IMR-90 (cell line): ENCODE results near the gene VWA8. TPM values are rescaled to one million over a fixed set of nuclear protein-coding genes. Genes with fewer than 3 reads are reported as not detected.
A peak's percentile ranks its signal among the peaks of the same experiment; 100 is the strongest.

Experiments
- ATAC-seq: fragments of 200-7000 bp; cut with Tn5 transposase; 2 replicates; pipeline ENCODE4 v1.9.1; 2020; ENCODE audit warnings: low read depth, mild to moderate bottlenecking, moderate library complexity
- BruUV-seq: library from RNA; stranded (reverse); fragments of 400-500 nt; replicated peaks from 2 replicates; lab custom pipeline; 2021; lab: Mats Ljungman, UMichigan
- CTCF ChIA-PET: fragments of 300-600 bp; formaldehyde crosslinking; extraction: SDS; loops from one replicate; lab custom pipeline; 2021; ENCODE audit warnings: antibody characterized with exemption; lab: Yijun Ruan, JAX
- POLR2A ChIA-PET: fragments of 300-600 bp; sonication (Branson Sonifier 250); formaldehyde crosslinking; loops from one replicate; lab custom pipeline; 2022; ENCODE audit warnings: antibody characterized with exemption; ENCODE audit not compliant: unreplicated experiment; lab: Charles Lee
- DNase-seq: peaks from one replicate; pipeline ENCODE4 v3.0.0; 2013
- H2AFZ ChIP-seq: replicated peaks from 2 replicates; pipeline ENCODE3; 2013; ENCODE audit warnings: low read length, mild to moderate bottlenecking; ENCODE audit not compliant: poor library complexity
- H2AK5ac ChIP-seq: 2 replicates; pipeline ENCODE4 v1.6.1; 2013; ENCODE audit warnings: low read depth, low read length, inconsistent platforms
- H2AK9ac ChIP-seq: replicated peaks from 2 replicates; pipeline ENCODE3; 2013; ENCODE audit warnings: mild to moderate bottlenecking, low read depth, low read length, moderate library complexity; ENCODE audit not compliant: poor library complexity
- H2BK120ac ChIP-seq: 2 replicates; pipeline ENCODE4 v1.6.1; 2013; ENCODE audit warnings: low read depth, low read length, inconsistent platforms
- H2BK15ac ChIP-seq: 3 replicates; pipeline ENCODE4 v1.6.1; 2013; ENCODE audit warnings: low read depth, low read length, inconsistent platforms
- H2BK20ac ChIP-seq: 2 replicates; pipeline ENCODE4 v1.6.1; 2013; ENCODE audit warnings: low read depth, mild to moderate bottlenecking, inconsistent platforms, low read length, moderate library complexity
- H2BK5ac ChIP-seq: 2 replicates; pipeline ENCODE4 v1.6.1; 2013; ENCODE audit warnings: mild to moderate bottlenecking, low read depth, low read length, inconsistent platforms; ENCODE audit not compliant: poor library complexity, severe bottlenecking
- H3K14ac ChIP-seq: replicated peaks from 2 replicates; pipeline ENCODE4 v1.6.1; 2013; ENCODE audit warnings: low read depth, low read length, inconsistent platforms
- H3K18ac ChIP-seq: 2 replicates; pipeline ENCODE4 v1.6.1; 2013; ENCODE audit warnings: low read depth, low read length, control low read depth
- H3K23ac ChIP-seq: 2 replicates; pipeline ENCODE4 v1.6.1; 2013; ENCODE audit warnings: low read depth, low read length, inconsistent platforms
- H3K27ac ChIP-seq: 2 replicates; pipeline ENCODE4 v1.5.1; 2013; ENCODE audit warnings: mild to moderate bottlenecking, control low read depth, low read length; ENCODE audit not compliant: insufficient read depth
- H3K27me3 ChIP-seq: 2 replicates; pipeline ENCODE4 v1.6.1; 2013; ENCODE audit warnings: low read length; ENCODE audit not compliant: control insufficient read depth, insufficient read depth
- H3K36me3 ChIP-seq: 2 replicates; pipeline ENCODE4 v1.6.1; 2013; ENCODE audit warnings: low read length, mixed read lengths; ENCODE audit not compliant: control insufficient read depth, insufficient read depth
- H3K4ac ChIP-seq: 2 replicates; pipeline ENCODE4 v1.6.1; 2013; ENCODE audit warnings: low read depth, low read length, inconsistent platforms
- H3K4me1 ChIP-seq: 2 replicates; pipeline ENCODE4 v1.6.1; 2013; ENCODE audit warnings: low read length, mixed read lengths; ENCODE audit not compliant: control insufficient read depth, insufficient read depth
- H3K4me2 ChIP-seq: 2 replicates; pipeline ENCODE4 v1.6.1; 2013; ENCODE audit warnings: low read depth, mild to moderate bottlenecking, control low read depth, low read length, moderate library complexity
- H3K4me3 ChIP-seq: 2 replicates; pipeline ENCODE4 v1.5.1; 2013; ENCODE audit warnings: low read depth, mild to moderate bottlenecking, control low read depth, low read length, moderate library complexity; ENCODE audit not compliant: insufficient read depth
- H3K56ac ChIP-seq: 2 replicates; pipeline ENCODE4 v1.6.1; 2013; ENCODE audit warnings: low read length, inconsistent platforms; ENCODE audit not compliant: insufficient read depth; ENCODE audit errors: extremely low read depth
- H3K79me1 ChIP-seq, 2 experiments: 2 replicates each; pipeline ENCODE4 v1.6.1; 2013; ENCODE audit warnings: low read length in 2 of 2, inconsistent platforms in 1 of 2, low read depth in 1 of 2
- H3K9ac ChIP-seq: 2 replicates; pipeline ENCODE4 v1.6.1; 2013; ENCODE audit warnings: low read depth, low read length, control low read depth
- H3K9me1 ChIP-seq: 2 replicates; pipeline ENCODE4 v1.6.1; 2013; ENCODE audit warnings: low read length, inconsistent platforms; ENCODE audit not compliant: insufficient read depth
- H3K9me3 ChIP-seq: 2 replicates; pipeline ENCODE4 v1.6.1; 2013; ENCODE audit warnings: low read length; ENCODE audit not compliant: control insufficient read depth, insufficient read depth
- H4K20me1 ChIP-seq: 2 replicates; pipeline ENCODE4 v1.6.1; 2013; ENCODE audit warnings: low read length, inconsistent platforms; ENCODE audit not compliant: insufficient read depth
- H4K5ac ChIP-seq: 2 replicates; pipeline ENCODE4 v1.6.1; 2013; ENCODE audit warnings: mild to moderate bottlenecking, low read depth, low read length, control low read depth
- H4K8ac ChIP-seq, 2 experiments: 2 replicates each; pipeline ENCODE4 v1.6.1; 2013; ENCODE audit warnings: low read depth in 2 of 2, low read length in 2 of 2, control low read depth in 1 of 2, inconsistent platforms in 1 of 2
- H4K91ac ChIP-seq: 2 replicates; pipeline ENCODE4 v1.6.1; 2013; ENCODE audit warnings: low read depth, low read length, inconsistent platforms; ENCODE audit not compliant: insufficient read depth
- CEBPB ChIP-seq: IDR thresholded peaks from 2 replicates; pipeline ENCODE4 v1.6.1; 2012; ENCODE audit warnings: low read depth, low read length, improper control_type of control experiment
- CHD1 ChIP-seq: IDR thresholded peaks from 2 replicates; pipeline ENCODE4 v1.6.1; 2012; ENCODE audit warnings: low read depth, low read length, improper control_type of control experiment
- FOS ChIP-seq: fragments of 150-350 bp; IDR thresholded peaks from 2 replicates; pipeline ENCODE4 v1.6.1; 2016; ENCODE audit warnings: low read depth, low read length
- MAFK ChIP-seq: IDR thresholded peaks from 2 replicates; pipeline ENCODE4 v1.6.1; 2012; ENCODE audit warnings: low read depth, low read length, improper control_type of control experiment
- MAZ ChIP-seq: IDR thresholded peaks from 2 replicates; pipeline ENCODE4 v1.6.1; 2012; ENCODE audit warnings: low read depth, mild to moderate bottlenecking, low read length, improper control_type of control experiment, moderate library complexity, borderline replicate concordance
- MXI1 ChIP-seq: IDR thresholded peaks from 2 replicates; pipeline ENCODE4 v1.6.1; 2012; ENCODE audit warnings: low read depth, mild to moderate bottlenecking, low read length, moderate library complexity, borderline replicate concordance
- NFE2L2 ChIP-seq: fragments of 150-350 bp; IDR thresholded peaks from 2 replicates; pipeline ENCODE4 v1.6.1; 2016; ENCODE audit warnings: low read depth, mild to moderate bottlenecking, low read length
- POLR2A ChIP-seq: IDR thresholded peaks from 2 replicates; pipeline ENCODE4 v1.6.1; 2012; ENCODE audit warnings: mild to moderate bottlenecking, low read depth, low read length
- RAD21 ChIP-seq: IDR thresholded peaks from 2 replicates; pipeline ENCODE4 v1.6.1; 2012; ENCODE audit warnings: low read length, improper control_type of control experiment
- RFX5 ChIP-seq: IDR thresholded peaks from 2 replicates; pipeline ENCODE4 v1.8.0; 2012; ENCODE audit warnings: low read depth, mild to moderate bottlenecking, low read length, moderate library complexity
- SMC3 ChIP-seq: fragments of 150-350 bp; IDR thresholded peaks from 2 replicates; pipeline ENCODE4 v1.6.1; 2016; ENCODE audit warnings: low read depth, mild to moderate bottlenecking, antibody characterized with exemption, low read length, moderate library complexity
- WGBS, 2 experiments: methylation state at CpG; one replicate each; pipeline versions ENCODE4 v1.1.5 to v1.1.7; 2013; ENCODE audit warnings: missing lambda C conversion rate in 2 of 2; ENCODE audit not compliant: insufficient read length in 1 of 2; ENCODE audit errors: extremely low coverage in 2 of 2; 5-methylcytosine and 5-hydroxymethylcytosine counted together
- dilution Hi-C: fragments of 300-500 bp; cut with HindIII; formaldehyde crosslinking; loops from one replicate; pipeline ENCODE4 v1.14.3; 2018; ENCODE audit warnings: low sequenced_read_pairs; ENCODE audit not compliant: unreplicated experiment
- in situ Hi-C: fragments of 300-500 bp; cut with MboI; formaldehyde crosslinking; loops from 3 replicates; pipeline ENCODE4 v1.14.3; 2019; ENCODE audit warnings: low sequenced_read_pairs, inconsistent platforms, mixed read lengths
- intact Hi-C: fragments of 100-400 bp; cut with micrococcal nuclease; formaldehyde crosslinking; loops from 2 replicates; pipeline ENCODE4 v1.10.0; 2022
- polyA plus RNA-seq, 3 experiments: library from polyadenylated mRNA; depleted of rRNA; stranded (reverse); fragments of >200 nt; gene quantifications; 2 replicates each; pipeline ENCODE4 v1.2.3, GENCODE V29; 2012; ENCODE audit warnings: low replicate concordance in 1 of 3
- total RNA-seq: library from RNA; depleted of rRNA; stranded (reverse); fragments of >200 nt; gene quantifications from 2 replicates; pipeline ENCODE4 v1.2.3, GENCODE V29; 2012
- TF ChIP-seq, protein P1 (sequence below): conservative IDR thresholded peaks from 2 replicates; pipeline ENCODE4 v1.5.1; 2012; ENCODE audit warnings: mild to moderate bottlenecking, low read depth, low read length, improper control_type of control experiment
- TF ChIP-seq, protein P2 (sequence below): fragments of 150-350 bp; IDR thresholded peaks from 2 replicates; pipeline ENCODE4 v1.6.1; 2016; ENCODE audit warnings: low read depth, mild to moderate bottlenecking, low read length, moderate library complexity, borderline replicate concordance
- TF ChIP-seq, protein P3 (sequence below): fragments of 150-350 bp; IDR thresholded peaks from 2 replicates; pipeline ENCODE4 v1.6.1; 2017; ENCODE audit warnings: mild to moderate bottlenecking, antibody characterized with exemption, low read length, low read depth

The VWA8 gene
- total and polyA plus RNA-seq, 2 of the 4 experiments (the other 2 are of a cell fraction) = 5.9 to 18.3 TPM

DNA sequence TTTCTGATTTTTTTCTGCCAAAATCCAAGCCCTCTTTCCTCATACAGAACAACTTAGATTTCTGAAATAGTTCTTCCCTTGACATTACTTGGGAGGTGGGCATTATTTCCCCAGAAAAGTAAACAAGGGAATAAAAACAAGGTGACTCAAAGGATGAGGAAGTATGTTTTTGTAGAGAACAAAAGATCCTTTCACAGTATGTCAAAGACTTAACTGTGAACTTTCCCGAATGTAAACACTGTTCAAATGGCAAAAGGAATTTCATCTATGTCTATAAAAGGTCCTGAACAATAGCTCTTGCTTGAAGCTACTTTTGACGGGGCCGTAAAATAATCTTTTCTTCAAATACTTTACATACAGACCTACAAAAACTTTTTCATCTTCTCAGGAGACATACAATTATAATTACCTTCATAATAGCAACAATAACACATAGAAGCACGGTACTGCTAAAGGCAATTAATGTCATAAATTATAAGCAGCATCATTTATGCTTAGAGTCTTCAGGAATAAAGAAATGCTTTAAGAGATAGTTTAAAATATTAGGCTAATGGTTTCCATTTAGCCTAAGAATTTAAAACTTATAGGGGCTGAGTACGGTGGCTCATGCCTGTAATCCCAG lies 312.5 kb downstream of the VWA8 start:
- ATAC-seq (peak; percentile 13; the same call in 1 of the 2 replicates), DNase-seq (peak; percentile 72)
- H4K8ac ChIP-seq = peak overlapping the region; percentile 49 to 63; a peak in 3 of 4 replicates
- H3K18ac ChIP-seq = peak overlapping the region; percentile 50
- peak overlapping the region; percentile 63; the same call in 1 of the 2 replicates for H3K4ac ChIP-seq
- H3K9ac ChIP-seq = no peak overlapping the region; the same call in 1 of the 2 replicates
- H3K56ac ChIP-seq = no peak overlapping the region
- peaks cover 14% of the 10 kb centered on the region for H3K9me1 ChIP-seq
- peak overlapping the region; percentile 71; the same call in 1 of the 2 replicates for H4K91ac ChIP-seq
- peak overlapping the region; percentile 44; the same call in 1 of the 2 replicates for H4K5ac ChIP-seq
- no peak overlapping the region for H2AK9ac ChIP-seq
- H3K4me2 ChIP-seq = no peak overlapping the region
- 63% methylated on average over 3 of the region's 5 CpGs; no CpG with 5 or more reads in 1 of the 2 experiments for WGBS, 2 experiments
- H2BK5ac ChIP-seq = peak overlapping the region; percentile 84
- peaks cover 0 to 7% of the 10 kb centered on the region in 2 experiments; a peak in 3 of 4 replicates for H3K79me1 ChIP-seq
- in situ Hi-C loops = loop anchor here (25.0 kb wide), 1 partner anchor 186 kb away; the partner anchor contains the start of gene RGCC
- no peak overlapping the region for H2AFZ ChIP-seq
- no peak overlapping the region; the same call in 1 of the 2 replicates for H3K23ac ChIP-seq
- H3K27me3 ChIP-seq = no peaks in the 10 kb centered on the region
- BruUV-seq = no TSS peak
- dilution Hi-C loops = no loop called here
- peak overlapping the region; percentile 78 for H2AK5ac ChIP-seq
- peak overlapping the region; percentile 81 for H3K14ac ChIP-seq
- H3K4me3 ChIP-seq = no peak overlapping the region
- intact Hi-C loops = loop anchor here (5.0 to 10.0 kb wide), 2 partner anchors 84 to 296 kb away; no protein-coding TSS in a partner anchor
- H3K4me1 ChIP-seq = peaks cover 19% of the 10 kb centered on the region
- peak overlapping the region; percentile 59; the same call in 1 of the 2 replicates for H2BK20ac ChIP-seq
- H2BK15ac ChIP-seq = peak overlapping the region; percentile 49; the same call in 1 of the 3 replicates
- H4K20me1 ChIP-seq = no peaks in the 10 kb centered on the region
- CTCF ChIA-PET = interaction anchor here (1.1 to 1.6 kb wide), 2 partner anchors 189 to 252 kb away, joined by 3 to 5 read pairs; no protein-coding TSS in a partner anchor
- POLR2A ChIA-PET = no interaction called here
- H2BK120ac ChIP-seq = peak overlapping the region; percentile 90
- peak overlapping the region; percentile 86 for H3K27ac ChIP-seq
- H3K9me3 ChIP-seq = no peaks in the 10 kb centered on the region
- H3K36me3 ChIP-seq = no peaks in the 10 kb centered on the region
- TF ChIP-seq RAD21 (no peak), SMC3 (no peak), CHD1 (no peak), FOS (no peak), CEBPB (no peak), MXI1 (no peak), MAFK (no peak), NFE2L2 (no peak), MAZ (no peak), RFX5 (no peak), POLR2A (no peak)
- TF ChIP-seq, protein P1, sequence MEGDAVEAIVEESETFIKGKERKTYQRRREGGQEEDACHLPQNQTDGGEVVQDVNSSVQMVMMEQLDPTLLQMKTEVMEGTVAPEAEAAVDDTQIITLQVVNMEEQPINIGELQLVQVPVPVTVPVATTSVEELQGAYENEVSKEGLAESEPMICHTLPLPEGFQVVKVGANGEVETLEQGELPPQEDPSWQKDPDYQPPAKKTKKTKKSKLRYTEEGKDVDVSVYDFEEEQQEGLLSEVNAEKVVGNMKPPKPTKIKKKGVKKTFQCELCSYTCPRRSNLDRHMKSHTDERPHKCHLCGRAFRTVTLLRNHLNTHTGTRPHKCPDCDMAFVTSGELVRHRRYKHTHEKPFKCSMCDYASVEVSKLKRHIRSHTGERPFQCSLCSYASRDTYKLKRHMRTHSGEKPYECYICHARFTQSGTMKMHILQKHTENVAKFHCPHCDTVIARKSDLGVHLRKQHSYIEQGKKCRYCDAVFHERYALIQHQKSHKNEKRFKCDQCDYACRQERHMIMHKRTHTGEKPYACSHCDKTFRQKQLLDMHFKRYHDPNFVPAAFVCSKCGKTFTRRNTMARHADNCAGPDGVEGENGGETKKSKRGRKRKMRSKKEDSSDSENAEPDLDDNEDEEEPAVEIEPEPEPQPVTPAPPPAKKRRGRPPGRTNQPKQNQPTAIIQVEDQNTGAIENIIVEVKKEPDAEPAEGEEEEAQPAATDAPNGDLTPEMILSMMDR = no peak
- TF ChIP-seq, protein P2, sequence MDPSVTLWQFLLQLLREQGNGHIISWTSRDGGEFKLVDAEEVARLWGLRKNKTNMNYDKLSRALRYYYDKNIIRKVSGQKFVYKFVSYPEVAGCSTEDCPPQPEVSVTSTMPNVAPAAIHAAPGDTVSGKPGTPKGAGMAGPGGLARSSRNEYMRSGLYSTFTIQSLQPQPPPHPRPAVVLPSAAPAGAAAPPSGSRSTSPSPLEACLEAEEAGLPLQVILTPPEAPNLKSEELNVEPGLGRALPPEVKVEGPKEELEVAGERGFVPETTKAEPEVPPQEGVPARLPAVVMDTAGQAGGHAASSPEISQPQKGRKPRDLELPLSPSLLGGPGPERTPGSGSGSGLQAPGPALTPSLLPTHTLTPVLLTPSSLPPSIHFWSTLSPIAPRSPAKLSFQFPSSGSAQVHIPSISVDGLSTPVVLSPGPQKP = no peak
- TF ChIP-seq, protein P3, sequence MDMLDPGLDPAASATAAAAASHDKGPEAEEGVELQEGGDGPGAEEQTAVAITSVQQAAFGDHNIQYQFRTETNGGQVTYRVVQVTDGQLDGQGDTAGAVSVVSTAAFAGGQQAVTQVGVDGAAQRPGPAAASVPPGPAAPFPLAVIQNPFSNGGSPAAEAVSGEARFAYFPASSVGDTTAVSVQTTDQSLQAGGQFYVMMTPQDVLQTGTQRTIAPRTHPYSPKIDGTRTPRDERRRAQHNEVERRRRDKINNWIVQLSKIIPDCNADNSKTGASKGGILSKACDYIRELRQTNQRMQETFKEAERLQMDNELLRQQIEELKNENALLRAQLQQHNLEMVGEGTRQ = no peak
